HG03469 (cell line): ENCODE measurements around the gene ACKR3.

Experiments used
- ATAC-seq: cut with Tn5 transposase; IDR thresholded peaks from one replicate; pipeline ENCODE4 v1.9.1; 2021; ENCODE audit warnings: mild to moderate bottlenecking, moderate library complexity, moderate number of reproducible peaks; ENCODE audit not compliant: unreplicated experiment

ACKR3 gene

GRCh38 chr2:236607471-236608187 is 38.0 kb downstream of the ACKR3 start:
- no peak for ATAC-seq

- no peak for ATAC-seq
Measured at GRCh38 chr2:236608188-236608525, 38.5 kb downstream of the ACKR3 start.

- ATAC-seq, result no peak
Measured at GRCh38 chr2:236608710-236609109, 39.1 kb downstream of the ACKR3 start.

- no peak for ATAC-seq
Measured at GRCh38 chr2:236610991-236611821, 41.6 kb downstream of the ACKR3 start.

GRCh38 chr2:236612737-236613136 is 43.1 kb downstream of the ACKR3 start:
- no peak for ATAC-seq

- no peak for ATAC-seq
Measured at GRCh38 chr2:236613612-236614011, 44.0 kb downstream of the ACKR3 start.

- ATAC-seq, result no peak
Measured at GRCh38 chr2:236614551-236614950, 44.9 kb downstream of the ACKR3 start.

- ATAC-seq, result no peak
Measured at GRCh38 chr2:236616031-236616430, 46.4 kb downstream of the ACKR3 start.

GRCh38 chr2:236616624-236617023 is 47.0 kb downstream of the ACKR3 start:
- ATAC-seq, result no peak

- ATAC-seq, result no peak
Measured at GRCh38 chr2:236617221-236617737, 47.7 kb downstream of the ACKR3 start.

GRCh38 chr2:236617796-236618195 is 48.2 kb downstream of the ACKR3 start:
- ATAC-seq, result no peak

GRCh38 chr2:236618370-236618769 is 48.7 kb downstream of the ACKR3 start:
- ATAC-seq, result no peak

GRCh38 chr2:236619910-236620612 is 50.4 kb downstream of the ACKR3 start:
- no peak for ATAC-seq

- ATAC-seq, result no peak
Measured at GRCh38 chr2:236621786-236622185, 52.2 kb downstream of the ACKR3 start.

GRCh38 chr2:236622201-236622600 is 52.6 kb downstream of the ACKR3 start:
- ATAC-seq, result no peak

GRCh38 chr2:236622660-236623059 is 53.0 kb downstream of the ACKR3 start:
- ATAC-seq, result no peak

- ATAC-seq, result no peak
Measured at GRCh38 chr2:236623816-236624215, 54.2 kb downstream of the ACKR3 start.

GRCh38 chr2:236625156-236625690 is 55.6 kb downstream of the ACKR3 start:
- ATAC-seq, result no peak

- ATAC-seq, result no peak
Measured at GRCh38 chr2:236626391-236627150, 56.9 kb downstream of the ACKR3 start.

GRCh38 chr2:236627193-236627592 is 57.6 kb downstream of the ACKR3 start:
- ATAC-seq, result no peak
